Upper lobe of left lung (tissue), 6 donors: ENCODE measurements around the gene PGP. TPM values are rescaled to one million over a fixed set of nuclear protein-coding genes. Genes with fewer than 3 reads are reported as not detected.
"Not testable (repeated sequence)": the region's sequence is repeated elsewhere in the genome, so short reads cannot be mapped to it uniquely, and the experiment has no call there.

Experiments
- ATAC-seq, 2 donors: fragments of 200-7000 bp; cut with Tn5 transposase; one replicate each; pipeline ENCODE4 v1.9.1; 2022; ENCODE audit warnings: mild to moderate bottlenecking in 2 of 2, moderate library complexity in 2 of 2; ENCODE audit not compliant: low FRiP score in 2 of 2
- DNase-seq, 2 donors: peaks; one replicate each; pipeline ENCODE4 v3.0.0-alpha.2; 2019 to 2020
- H3K27ac ChIP-seq, 4 donors: fragments of 200-600 bp; sonication (generic); one replicate each; pipeline ENCODE4 v1.5.1; 2016 to 2019
- H3K27me3 ChIP-seq, 4 donors: fragments of 200-600 bp; sonication (generic); one replicate each; pipeline ENCODE4 v1.5.1; 2017 to 2019
- H3K36me3 ChIP-seq, 4 donors: fragments of 200-600 bp; sonication (generic); one replicate each; pipeline ENCODE4 v1.5.1; 2016 to 2019
- H3K4me1 ChIP-seq, 4 donors: fragments of 200-600 bp; sonication (generic); one replicate each; pipeline ENCODE4 v1.5.1; 2018 to 2019
- H3K4me3 ChIP-seq, 4 donors: fragments of 200-600 bp; sonication (generic); one replicate each; pipeline ENCODE4 v1.5.1; 2017 to 2019; ENCODE audit warnings: mild to moderate bottlenecking in 2 of 4, moderate library complexity in 1 of 4
- H3K9me3 ChIP-seq, 4 donors: fragments of 200-600 bp; sonication (generic); one replicate each; pipeline ENCODE4 v1.5.1; 2018 to 2019
- CTCF ChIP-seq, 6 experiments: fragments of 450-650 bp in 4 of 6; fragments of 200-600 bp in 2 of 6; sonication (generic) in 2 of 6; IDR thresholded peaks; one replicate each; pipeline ENCODE4 v1.5.1; 2016 to 2019; ENCODE audit warnings: antibody characterized with exemption in 6 of 6
- EP300 ChIP-seq, 4 donors: sonication (generic); formaldehyde crosslinking; IDR thresholded peaks; one replicate each; pipeline ENCODE4 v1.5.1; 2017; ENCODE audit warnings: antibody characterized with exemption in 4 of 4, control low read depth in 2 of 4
- POLR2A ChIP-seq, 4 donors: fragments of 450-650 bp; IDR thresholded peaks; one replicate each; pipeline ENCODE4 v1.5.1; 2016 to 2017; ENCODE audit warnings: antibody characterized with exemption in 4 of 4, mild to moderate bottlenecking in 2 of 4
- POLR2AphosphoS5 ChIP-seq, 2 donors: sonication (generic); formaldehyde crosslinking; IDR thresholded peaks; one replicate each; pipeline ENCODE4 v1.5.1; 2017; ENCODE audit warnings: antibody characterized with exemption in 2 of 2
- WGBS, 2 donors: methylation state at CpG; one replicate each; pipeline ENCODE4 v1.1.5; 2017 to 2018; 5-methylcytosine and 5-hydroxymethylcytosine counted together
- total RNA-seq, 6 donors: library from RNA; depleted of rRNA in 4 of 6; stranded (reverse); fragments of >200 nt in 4 of 6; gene quantifications; one replicate each; pipeline versions ENCODE4 v1.1.0 to v1.2.1, GENCODE V29; 2016 to 2021
- donor health status: DM: no; HTN: no; CAD: no; lungs with moderate emphysema.
- donor health status: DM: no; HTN: yes; CAD: no; lungs with severe emphysema.

Gene PGP
- total RNA-seq, 6 donors from 2014 or later, result 18.6 to 32.5 (median 21.7) TPM

GRCh38 chr16:2205967-2206313 is 8.7 kb downstream of the PGP start:
- Histone ChIP-seq H3K4me3 (peak overlapping the region; percentile 60 to 86 (median 66)), H3K4me1 (peaks cover 14 to 20% (median 15%) of the 10 kb centered on the region in 4 donors), H3K27me3 (no peaks in the 10 kb centered on the region), H3K27ac (peak overlapping the region; percentile 92 to 98 (median 97)), H3K9me3 (no peaks in the 10 kb centered on the region), H3K36me3 (peaks cover 0 to 34% (median 33%) of the 10 kb centered on the region in 4 donors)
- TF ChIP-seq POLR2A (IDR thresholded peaks at IDR 0.05) (no peak), POLR2AphosphoS5 (IDR thresholded peaks at IDR 0.05) (no peak), CTCF (IDR thresholded peaks at IDR 0.05) (no peak)
- peak in 1 of 2 donors; percentile 89 for DNase-seq
- 9% methylated on average over 7 of the region's 16 CpGs; no CpG with 5 or more reads in 1 of the 2 donors for WGBS, 2 donors
- ATAC-seq, result peak in 1 of 2 donors; percentile 7

- H3K36me3 ChIP-seq, result peaks cover 0 to 34% (median 33%) of the 10 kb centered on the region in 4 donors
- ATAC-seq (peak; percentile 94 to 96), DNase-seq (peak; percentile 88 to 98)
- peak within 1 kb of the TSS; percentile 92 to 98 (median 97) for H3K27ac ChIP-seq
- peak within 1 kb of the TSS; percentile 60 to 86 (median 66) for H3K4me3 ChIP-seq
- no peaks in the 10 kb centered on the region for H3K9me3 ChIP-seq
- H3K4me1 ChIP-seq, result peaks cover 14 to 20% (median 15%) of the 10 kb centered on the region in 4 donors
- H3K27me3 ChIP-seq, result no peaks in the 10 kb centered on the region
- TF ChIP-seq POLR2A (IDR thresholded peaks at IDR 0.05) (peak in 3 of 4 donors; percentile 74 to 89 (median 75)), POLR2AphosphoS5 (IDR thresholded peaks at IDR 0.05) (peak; percentile 81 to 87), CTCF (IDR thresholded peaks at IDR 0.05) (peak in 3 of 6 experiments; percentile 32 to 53 (median 38)), EP300 (IDR thresholded peaks at IDR 0.05) (no peak)
- WGBS, 2 donors, result 2% methylated on average over 10 to 40 of the region's 93 CpGs
Observed at GRCh38 chr16:2205104-2205966, 9.3 kb downstream of the PGP start, which contains the start of gene MLST8. TSS of gene MLST8 (plus strand) at chr16:2205454. CDS start at chr16:2206086, 632 bp downstream.

GRCh38 chr16:2204416-2205103 is 10.1 kb downstream of the PGP start:
- Histone ChIP-seq H3K4me1 (peaks cover 14 to 20% (median 15%) of the 10 kb centered on the region in 4 donors), H3K9me3 (no peaks in the 10 kb centered on the region), H3K4me3 (peak overlapping the region; percentile 60 to 86 (median 66)), H3K36me3 (peaks cover 0 to 31% (median 28%) of the 10 kb centered on the region in 4 donors), H3K27me3 (no peaks in the 10 kb centered on the region), H3K27ac (peak overlapping the region; percentile 92 to 98 (median 97))
- TF ChIP-seq POLR2A (IDR thresholded peaks at IDR 0.05) (no peak), CTCF (IDR thresholded peaks at IDR 0.05) (no peak), POLR2AphosphoS5 (IDR thresholded peaks at IDR 0.05) (no peak), EP300 (IDR thresholded peaks at IDR 0.05) (no peak)
- no peak for ATAC-seq
- no peak for DNase-seq
- 81 to 88% methylated on average over 13 of the region's 13 CpGs for WGBS, 2 donors

- peaks cover 0 to 17% (median 15%) of the 10 kb centered on the region in 4 donors for H3K36me3 ChIP-seq
- H3K27ac ChIP-seq, H3K4me3 ChIP-seq, H3K9me3 ChIP-seq, DNase-seq, ATAC-seq, H3K27me3 ChIP-seq: not testable (repeated sequence)
- WGBS, 2 donors, result 93 to 97% methylated on average over 7 to 8 of the region's 8 CpGs
- peaks cover 14 to 20% (median 15%) of the 10 kb centered on the region in 4 donors for H3K4me1 ChIP-seq
Observed at GRCh38 chr16:2203119-2203688, 11.4 kb downstream of the PGP start.

- Histone ChIP-seq H3K27me3 (peaks cover 0 to 20% (median 16%) of the 10 kb centered on the region in 4 donors), H3K36me3 (no peaks in the 10 kb centered on the region), H3K4me3 (no peak overlapping the region), H3K9me3 (no peaks in the 10 kb centered on the region), H3K4me1 (peaks cover 12 to 21% (median 17%) of the 10 kb centered on the region in 4 donors), H3K27ac (no peak overlapping the region)
- TF ChIP-seq EP300 (IDR thresholded peaks at IDR 0.05), result no peak
- no peak for TF ChIP-seq POLR2AphosphoS5 (IDR thresholded peaks at IDR 0.05)
- TF ChIP-seq CTCF (IDR thresholded peaks at IDR 0.05), result no peak
- TF ChIP-seq POLR2A (IDR thresholded peaks at IDR 0.05), result no peak
- 81 to 86% methylated on average over 4 to 6 of the region's 6 CpGs for WGBS, 2 donors
- no peak for ATAC-seq
- DNase-seq, result no peak
Observed at GRCh38 chr16:2200313-2200712, 14.3 kb downstream of the PGP start.
